ENCODE results near the gene ANKMY1. TPM values are rescaled to one million over a fixed set of nuclear protein-coding genes. Genes with fewer than 3 reads are reported as not detected.
"Not testable (repeated sequence)": the region's sequence is repeated elsewhere in the genome, so short reads cannot be mapped to it uniquely, and the experiment has no call there.

Gene ANKMY1
- polyA plus RNA-seq, 3 donors, result 2.1 to 22.9 (median 2.9) TPM

DNA sequence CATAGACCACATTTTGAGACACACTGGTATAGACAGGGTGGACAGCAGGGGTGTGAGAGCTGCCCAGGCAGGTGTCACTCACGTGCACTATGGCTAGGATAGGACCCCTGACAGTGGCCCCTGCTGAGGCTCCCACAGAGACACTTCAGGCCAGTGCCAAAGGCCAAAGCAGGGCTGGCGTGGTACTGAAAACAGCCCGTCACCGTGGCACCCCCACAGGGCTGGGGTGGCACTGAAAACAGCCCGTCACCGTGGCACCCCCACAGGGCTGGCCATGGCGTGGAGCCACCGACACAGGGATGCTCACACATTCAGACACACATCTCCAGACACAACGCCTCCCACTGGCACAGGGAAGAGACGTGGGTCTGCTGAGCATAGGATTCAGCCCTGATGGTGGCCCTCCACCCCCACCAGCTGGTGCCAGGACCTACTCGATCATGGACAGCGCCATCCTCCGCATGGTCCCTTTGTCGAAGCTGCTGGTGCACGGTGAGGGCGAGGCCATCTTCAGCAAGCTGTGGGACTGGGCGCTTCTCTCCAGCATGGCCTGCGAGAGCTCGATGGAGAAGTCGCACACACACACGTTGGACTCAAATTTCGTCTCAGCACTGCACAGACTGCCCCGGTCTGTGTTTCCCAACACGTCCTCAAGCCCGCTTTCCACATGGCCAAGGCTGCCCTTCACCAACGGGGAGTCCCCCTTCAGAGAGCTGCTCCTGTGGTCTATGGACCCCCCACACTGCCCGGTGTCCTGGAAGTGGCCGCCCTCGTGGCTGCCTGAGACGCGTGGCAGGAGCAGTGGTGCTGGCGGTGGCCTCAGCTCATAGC lies 34.1 kb downstream of the ANKMY1 start:
- H3K4me1 Mint-ChIP-seq, result peaks cover 6% of the 10 kb centered on the region
- Histone ChIP-seq H3K9me3 (replicated peaks in 1 of 2; ENCODE audit: control insufficient read depth in 1 of 2, insufficient read depth in 1 of 2, low read length in 2 of 2) (peaks cover 57 to 68% of the 10 kb centered on the region in 2 donors), H3K4me1 (ENCODE audit: control insufficient read depth in 1 of 2, insufficient read depth in 2 of 2, low read length in 2 of 2) (no peaks in the 10 kb centered on the region), H3K9ac (ENCODE audit: insufficient read depth, low read length, poor library complexity, severe bottlenecking) (no peak overlapping the region), H3K4me3 (replicated peaks in 1 of 3; ENCODE audit: low read depth in 2 of 3, low read length in 3 of 3) (no peak overlapping the region), H2AFZ (ENCODE audit: insufficient read depth, low read depth, low read length, poor library complexity, severe bottlenecking) (no peak overlapping the region), H3K36me3 (replicated peaks in 1 of 2; ENCODE audit: control insufficient read depth in 1 of 2, insufficient read depth in 2 of 2, low read length in 2 of 2) (peaks cover 20 to 59% of the 10 kb centered on the region in 2 donors), H3K27ac (ENCODE audit: low read depth in 1 of 2, low read length in 2 of 2) (no peak overlapping the region), H3K4me2 (replicated peaks; ENCODE audit: extremely low read depth, low read length, poor library complexity, severe bottlenecking) (no peak overlapping the region), H4K20me1 (ENCODE audit: insufficient read depth, low read length) (peaks cover 4% of the 10 kb centered on the region), H3K79me2 (ENCODE audit: insufficient read depth, low read length) (no peaks in the 10 kb centered on the region), H3K27me3 (ENCODE audit: control insufficient read depth in 2 of 2, insufficient read depth in 2 of 2, low read length in 2 of 2) (peaks cover 0 to 8% of the 10 kb centered on the region in 2 donors)
- no peak for DNase-seq
- intact Hi-C loops (cut with micrococcal nuclease), result no loop called here
- peak overlapping the region in 1 of 7 donors; percentile 45 for H3K27ac Mint-ChIP-seq
- no peak overlapping the region for H3K4me3 Mint-ChIP-seq
- H3K36me3 Mint-ChIP-seq, result peaks cover 66 to 77% of the 10 kb centered on the region in 2 donors
- H3K9me3 Mint-ChIP-seq, result peaks cover 52 to 71% (median 68%) of the 10 kb centered on the region in 7 donors
- WGBS (ENCODE audit: insufficient coverage), result 98% methylated on average over 26 of the region's 32 CpGs
- TF ChIP-seq, protein P1, sequence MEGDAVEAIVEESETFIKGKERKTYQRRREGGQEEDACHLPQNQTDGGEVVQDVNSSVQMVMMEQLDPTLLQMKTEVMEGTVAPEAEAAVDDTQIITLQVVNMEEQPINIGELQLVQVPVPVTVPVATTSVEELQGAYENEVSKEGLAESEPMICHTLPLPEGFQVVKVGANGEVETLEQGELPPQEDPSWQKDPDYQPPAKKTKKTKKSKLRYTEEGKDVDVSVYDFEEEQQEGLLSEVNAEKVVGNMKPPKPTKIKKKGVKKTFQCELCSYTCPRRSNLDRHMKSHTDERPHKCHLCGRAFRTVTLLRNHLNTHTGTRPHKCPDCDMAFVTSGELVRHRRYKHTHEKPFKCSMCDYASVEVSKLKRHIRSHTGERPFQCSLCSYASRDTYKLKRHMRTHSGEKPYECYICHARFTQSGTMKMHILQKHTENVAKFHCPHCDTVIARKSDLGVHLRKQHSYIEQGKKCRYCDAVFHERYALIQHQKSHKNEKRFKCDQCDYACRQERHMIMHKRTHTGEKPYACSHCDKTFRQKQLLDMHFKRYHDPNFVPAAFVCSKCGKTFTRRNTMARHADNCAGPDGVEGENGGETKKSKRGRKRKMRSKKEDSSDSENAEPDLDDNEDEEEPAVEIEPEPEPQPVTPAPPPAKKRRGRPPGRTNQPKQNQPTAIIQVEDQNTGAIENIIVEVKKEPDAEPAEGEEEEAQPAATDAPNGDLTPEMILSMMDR (IDR thresholded peaks at IDR 0.05), result no peak
- H3K27me3 Mint-ChIP-seq (ENCODE audit: low read depth in 3 of 3), result peaks cover 14 to 32% (median 16%) of the 10 kb centered on the region in 3 donors

DNA sequence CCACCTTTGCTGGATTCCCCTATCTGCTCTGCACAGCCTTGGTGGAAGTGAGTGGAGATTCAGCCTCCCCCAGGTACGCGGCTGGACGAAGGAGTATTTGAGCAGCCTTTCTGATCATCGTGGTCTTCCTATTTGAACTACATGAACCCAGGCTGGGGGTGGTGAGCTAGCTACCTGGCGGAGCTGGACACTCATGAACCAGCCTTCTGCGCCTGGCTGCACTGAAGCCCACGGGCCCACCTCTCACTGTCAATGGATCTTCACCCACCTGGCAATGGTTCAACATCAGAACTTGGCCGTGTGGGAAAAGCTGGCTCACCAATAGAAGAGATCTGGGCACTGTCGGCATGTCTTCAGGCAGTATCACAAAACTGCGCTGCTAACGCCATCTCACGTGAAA lies 35.4 kb downstream of the ANKMY1 start:
- Histone ChIP-seq H3K36me3 (replicated peaks in 1 of 2; ENCODE audit: control insufficient read depth in 1 of 2, insufficient read depth in 2 of 2, low read length in 2 of 2) (peaks cover 20 to 54% of the 10 kb centered on the region in 2 donors), H3K79me2 (ENCODE audit: insufficient read depth, low read length) (no peaks in the 10 kb centered on the region), H3K4me1 (ENCODE audit: control insufficient read depth in 1 of 2, insufficient read depth in 2 of 2, low read length in 2 of 2) (no peaks in the 10 kb centered on the region), H3K27ac (ENCODE audit: low read depth in 1 of 2, low read length in 2 of 2) (no peak overlapping the region), H3K9me3 (replicated peaks in 1 of 2; ENCODE audit: control insufficient read depth in 1 of 2, insufficient read depth in 1 of 2, low read length in 2 of 2) (peaks cover 52 to 64% of the 10 kb centered on the region in 2 donors), H4K20me1 (ENCODE audit: insufficient read depth, low read length) (peaks cover 4% of the 10 kb centered on the region), H3K4me2 (replicated peaks; ENCODE audit: extremely low read depth, low read length, poor library complexity, severe bottlenecking) (no peak overlapping the region), H3K27me3 (ENCODE audit: control insufficient read depth in 2 of 2, insufficient read depth in 2 of 2, low read length in 2 of 2) (peaks cover 0 to 8% of the 10 kb centered on the region in 2 donors), H3K9ac (ENCODE audit: insufficient read depth, low read length, poor library complexity, severe bottlenecking) (no peak overlapping the region), H3K4me3 (replicated peaks in 1 of 3; ENCODE audit: low read depth in 2 of 3, low read length in 3 of 3) (no peak overlapping the region), H2AFZ (ENCODE audit: insufficient read depth, low read depth, low read length, poor library complexity, severe bottlenecking) (no peak overlapping the region)
- intact Hi-C loops (cut with micrococcal nuclease), result no loop called here
- WGBS (ENCODE audit: insufficient coverage), result 100% methylated on average over 5 of the region's 12 CpGs
- peaks cover 63 to 74% of the 10 kb centered on the region in 2 donors for H3K36me3 Mint-ChIP-seq
- TF ChIP-seq, protein P1 (IDR thresholded peaks at IDR 0.05), result no peak
- no peak overlapping the region for H3K4me3 Mint-ChIP-seq
- H3K27me3 Mint-ChIP-seq (ENCODE audit: low read depth in 3 of 3), result peaks cover 14 to 32% (median 16%) of the 10 kb centered on the region in 3 donors
- H3K9me3 Mint-ChIP-seq, result peaks cover 44 to 65% (median 62%) of the 10 kb centered on the region in 7 donors
- H3K4me1 Mint-ChIP-seq, result peaks cover 6% of the 10 kb centered on the region
- no peak overlapping the region for H3K27ac Mint-ChIP-seq
- no peak for DNase-seq

DNA sequence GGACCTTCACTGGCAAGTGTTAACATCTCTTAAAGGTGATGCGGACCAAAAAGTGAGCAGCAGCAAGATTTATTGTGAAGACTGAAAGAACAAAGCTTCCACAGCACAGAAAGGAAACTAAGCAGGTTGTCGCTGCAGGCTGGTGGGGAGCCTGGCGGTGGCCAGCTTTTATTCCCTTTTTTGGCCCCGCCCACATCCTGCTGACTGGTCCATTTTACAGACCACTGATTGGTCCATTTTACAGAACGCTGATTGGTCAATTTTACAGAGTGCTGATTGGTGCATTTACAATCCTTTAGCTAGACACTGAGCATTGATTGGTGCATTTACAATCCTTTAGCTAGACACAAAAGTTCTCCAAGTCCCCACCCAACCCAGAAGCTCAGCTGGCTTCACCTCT lies 35.9 kb downstream of the ANKMY1 start:
- H2AFZ ChIP-seq (ENCODE audit: insufficient read depth, low read depth, low read length, poor library complexity, severe bottlenecking); DNase-seq; H4K20me1 ChIP-seq (ENCODE audit: insufficient read depth, low read length); H3K4me3 ChIP-seq (replicated peaks in 1 of 3; ENCODE audit: low read depth in 2 of 3, low read length in 3 of 3); H3K4me1 ChIP-seq (ENCODE audit: control insufficient read depth in 1 of 2, insufficient read depth in 2 of 2, low read length in 2 of 2); H3K27ac ChIP-seq (ENCODE audit: low read depth in 1 of 2, low read length in 2 of 2); H3K27ac Mint-ChIP-seq; H3K4me2 ChIP-seq (replicated peaks; ENCODE audit: extremely low read depth, low read length, poor library complexity, severe bottlenecking); H3K4me1 Mint-ChIP-seq; H3K4me3 Mint-ChIP-seq; intact Hi-C loops (cut with micrococcal nuclease); H3K9ac ChIP-seq (ENCODE audit: insufficient read depth, low read length, poor library complexity, severe bottlenecking); H3K79me2 ChIP-seq (ENCODE audit: insufficient read depth, low read length); H3K27me3 ChIP-seq (ENCODE audit: control insufficient read depth in 2 of 2, insufficient read depth in 2 of 2, low read length in 2 of 2): not testable (repeated sequence)
- peaks cover 14 to 32% (median 16%) of the 10 kb centered on the region in 3 donors for H3K27me3 Mint-ChIP-seq (ENCODE audit: low read depth in 3 of 3)
- Histone ChIP-seq H3K36me3 (replicated peaks in 1 of 2; ENCODE audit: control insufficient read depth in 1 of 2, insufficient read depth in 2 of 2, low read length in 2 of 2) (peaks cover 20 to 52% of the 10 kb centered on the region in 2 donors), H3K9me3 (replicated peaks in 1 of 2; ENCODE audit: control insufficient read depth in 1 of 2, insufficient read depth in 1 of 2, low read length in 2 of 2) (peaks cover 52 to 62% of the 10 kb centered on the region in 2 donors)
- H3K36me3 Mint-ChIP-seq, result peaks cover 59 to 73% of the 10 kb centered on the region in 2 donors
- 89% methylated on average over 3 of the region's 5 CpGs for WGBS (ENCODE audit: insufficient coverage)
- peaks cover 40 to 60% (median 57%) of the 10 kb centered on the region in 7 donors for H3K9me3 Mint-ChIP-seq

Data from CD14-positive monocyte (primary cell).